ENCODE data around the gene SLC25A44.

DNA sequence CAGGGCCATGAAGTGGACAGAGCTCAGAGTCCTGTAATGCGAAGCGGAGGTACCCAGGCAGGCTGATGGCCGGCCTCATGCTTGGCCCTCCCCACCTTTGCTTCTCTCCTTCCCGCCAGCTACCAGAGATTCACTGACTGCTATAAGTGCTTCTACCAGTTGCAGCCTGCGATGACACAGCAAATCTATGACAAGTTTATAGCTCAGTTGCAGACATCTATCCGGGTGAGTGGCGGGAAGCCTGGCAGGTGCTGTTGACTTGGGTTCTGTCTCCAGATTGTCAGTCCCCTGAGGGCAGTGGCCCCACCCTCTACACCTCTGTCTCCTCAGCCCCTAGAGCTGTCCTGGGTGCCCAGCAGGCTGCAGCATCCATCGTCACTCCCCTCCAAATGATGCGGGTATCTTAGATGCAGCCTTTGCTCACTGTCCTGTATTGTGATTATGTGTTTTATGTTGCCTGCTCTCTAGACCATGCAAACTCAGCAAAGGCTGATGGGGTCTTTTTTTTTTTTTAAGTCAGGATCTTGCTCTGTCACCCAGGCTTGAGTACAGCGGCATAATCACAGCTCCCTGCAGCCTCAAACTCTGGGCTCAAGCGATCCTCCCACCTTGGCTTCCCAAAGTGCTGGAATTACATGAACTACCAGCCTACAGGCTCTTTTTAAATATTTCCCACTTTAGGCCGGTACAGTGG is 38.4 kb downstream of the SLC25A44 start:
- TF ChIP-seq, protein P1, sequence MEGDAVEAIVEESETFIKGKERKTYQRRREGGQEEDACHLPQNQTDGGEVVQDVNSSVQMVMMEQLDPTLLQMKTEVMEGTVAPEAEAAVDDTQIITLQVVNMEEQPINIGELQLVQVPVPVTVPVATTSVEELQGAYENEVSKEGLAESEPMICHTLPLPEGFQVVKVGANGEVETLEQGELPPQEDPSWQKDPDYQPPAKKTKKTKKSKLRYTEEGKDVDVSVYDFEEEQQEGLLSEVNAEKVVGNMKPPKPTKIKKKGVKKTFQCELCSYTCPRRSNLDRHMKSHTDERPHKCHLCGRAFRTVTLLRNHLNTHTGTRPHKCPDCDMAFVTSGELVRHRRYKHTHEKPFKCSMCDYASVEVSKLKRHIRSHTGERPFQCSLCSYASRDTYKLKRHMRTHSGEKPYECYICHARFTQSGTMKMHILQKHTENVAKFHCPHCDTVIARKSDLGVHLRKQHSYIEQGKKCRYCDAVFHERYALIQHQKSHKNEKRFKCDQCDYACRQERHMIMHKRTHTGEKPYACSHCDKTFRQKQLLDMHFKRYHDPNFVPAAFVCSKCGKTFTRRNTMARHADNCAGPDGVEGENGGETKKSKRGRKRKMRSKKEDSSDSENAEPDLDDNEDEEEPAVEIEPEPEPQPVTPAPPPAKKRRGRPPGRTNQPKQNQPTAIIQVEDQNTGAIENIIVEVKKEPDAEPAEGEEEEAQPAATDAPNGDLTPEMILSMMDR (conservative IDR thresholded peaks at IDR 0.05; ENCODE audit: low read depth, low read length) = no peak
- TF ChIP-seq EZH2phosphoT487 (IDR thresholded peaks at IDR 0.05; ENCODE audit: borderline replicate concordance, low read length) = no peak
- TF ChIP-seq EZH2 (IDR thresholded peaks at IDR 0.05; ENCODE audit: low read length, unreplicated experiment) = no peak

All from PC-3 (cell line).